HEK293 (cell line): Measurements from ENCODE around the gene POLR2H.

Experiments
- EGR2 ChIP-seq: fragments of 450-650 bp; formaldehyde crosslinking; IDR thresholded peaks from 2 replicates; pipeline ENCODE4 v1.5.1; 2016; ENCODE audit warnings: low read depth, missing biosample characterization, missing genetic modification characterization
- GLIS2 ChIP-seq: fragments of 450-650 bp; formaldehyde crosslinking; IDR thresholded peaks from 2 replicates; pipeline ENCODE4 v1.5.1; 2016; ENCODE audit warnings: missing biosample characterization, missing genetic modification characterization
- KLF10 ChIP-seq: fragments of 450-650 bp; IDR thresholded peaks from 2 replicates; pipeline ENCODE4 v1.5.1; 2018; ENCODE audit warnings: missing biosample characterization, mild to moderate bottlenecking, missing genetic modification characterization
- MZF1 ChIP-seq: fragments of 450-650 bp; formaldehyde crosslinking; IDR thresholded peaks from 2 replicates; pipeline ENCODE4 v1.5.1; 2017; ENCODE audit warnings: missing biosample characterization, missing genetic modification characterization, borderline replicate concordance
- SP2 ChIP-seq: fragments of 450-650 bp; formaldehyde crosslinking; IDR thresholded peaks from 2 replicates; pipeline ENCODE4 v1.5.1; 2016; ENCODE audit warnings: missing biosample characterization, missing genetic modification characterization
- SP3 ChIP-seq: fragments of 450-650 bp; formaldehyde crosslinking; IDR thresholded peaks from 2 replicates; pipeline ENCODE4 v1.5.1; 2016; ENCODE audit warnings: missing biosample characterization, missing genetic modification characterization
- ZBTB8A ChIP-seq: fragments of 450-650 bp; formaldehyde crosslinking; IDR thresholded peaks from 2 replicates; pipeline ENCODE4 v1.5.1; 2016; ENCODE audit warnings: missing biosample characterization, missing genetic modification characterization
- ZFP37 ChIP-seq: fragments of 450-650 bp; formaldehyde crosslinking; IDR thresholded peaks from 2 replicates; pipeline ENCODE4 v1.5.1; 2016; ENCODE audit warnings: missing biosample characterization, missing genetic modification characterization
- ZFP41 ChIP-seq: fragments of 450-650 bp; formaldehyde crosslinking; IDR thresholded peaks from 2 replicates; pipeline ENCODE4 v1.5.1; 2016; ENCODE audit warnings: missing biosample characterization, missing genetic modification characterization, borderline replicate concordance
- ZNF184 ChIP-seq: fragments of 450-650 bp; IDR thresholded peaks from 2 replicates; pipeline ENCODE4 v1.5.1; 2018; ENCODE audit warnings: missing biosample characterization, mild to moderate bottlenecking, missing genetic modification characterization
- ZNF2 ChIP-seq: fragments of 450-650 bp; formaldehyde crosslinking; IDR thresholded peaks from 2 replicates; pipeline ENCODE4 v1.5.1; 2016; ENCODE audit warnings: missing biosample characterization, missing genetic modification characterization
- ZNF335 ChIP-seq: fragments of 450-650 bp; formaldehyde crosslinking; conservative IDR thresholded peaks from 2 replicates; pipeline ENCODE4 v1.5.1; 2016; ENCODE audit warnings: missing biosample characterization, missing genetic modification characterization
- ZNF354C ChIP-seq: fragments of 450-650 bp; formaldehyde crosslinking; IDR thresholded peaks from 2 replicates; pipeline ENCODE4 v1.5.1; 2016; ENCODE audit warnings: missing biosample characterization, missing genetic modification characterization, low read depth, borderline replicate concordance
- ZNF37A ChIP-seq: fragments of 450-650 bp; IDR thresholded peaks from 2 replicates; pipeline ENCODE4 v1.5.1; 2018; ENCODE audit warnings: missing biosample characterization, missing genetic modification characterization
- ZNF394 ChIP-seq: fragments of 450-650 bp; formaldehyde crosslinking; IDR thresholded peaks from 2 replicates; pipeline ENCODE4 v1.5.1; 2016; ENCODE audit warnings: missing biosample characterization, missing genetic modification characterization, mild to moderate bottlenecking, moderate library complexity, borderline replicate concordance
- ZNF426 ChIP-seq: fragments of 450-650 bp; formaldehyde crosslinking; IDR thresholded peaks from 2 replicates; pipeline ENCODE4 v1.5.1; 2017; ENCODE audit warnings: missing biosample characterization, missing genetic modification characterization, mild to moderate bottlenecking, inconsistent platforms, moderate library complexity
- ZNF558 ChIP-seq: fragments of 450-650 bp; formaldehyde crosslinking; IDR thresholded peaks from 2 replicates; pipeline ENCODE4 v1.5.1; 2016; ENCODE audit warnings: missing biosample characterization, missing genetic modification characterization
- ZNF596 ChIP-seq: fragments of 450-650 bp; IDR thresholded peaks from 2 replicates; pipeline ENCODE4 v1.5.0; 2018; ENCODE audit warnings: missing biosample characterization, mild to moderate bottlenecking, missing genetic modification characterization, moderate library complexity
- ZNF626 ChIP-seq: fragments of 450-650 bp; sonication (Bioruptor Pico); formaldehyde crosslinking; IDR thresholded peaks from 2 replicates; pipeline ENCODE4 v1.5.1; 2018; ENCODE audit warnings: missing biosample characterization, missing genetic modification characterization, inconsistent platforms
- ZNF664 ChIP-seq: fragments of 450-650 bp; formaldehyde crosslinking; IDR thresholded peaks from 2 replicates; pipeline ENCODE4 v1.5.1; 2016; ENCODE audit warnings: missing biosample characterization, missing genetic modification characterization
- ZNF707 ChIP-seq: fragments of 450-650 bp; formaldehyde crosslinking; IDR thresholded peaks from 2 replicates; pipeline ENCODE4 v1.5.1; 2016; ENCODE audit warnings: missing biosample characterization, missing genetic modification characterization
- ZNF777 ChIP-seq: fragments of 450-650 bp; formaldehyde crosslinking; IDR thresholded peaks from 2 replicates; pipeline ENCODE4 v1.5.1; 2017; ENCODE audit warnings: missing biosample characterization, missing genetic modification characterization, borderline replicate concordance
- ZSCAN30 ChIP-seq: fragments of 450-650 bp; IDR thresholded peaks from 2 replicates; pipeline ENCODE4 v1.5.1; 2018; ENCODE audit warnings: missing biosample characterization, mild to moderate bottlenecking, missing genetic modification characterization, moderate library complexity
- TF ChIP-seq, protein P1 (sequence below): fragments of 450-650 bp; formaldehyde crosslinking; IDR thresholded peaks from 2 replicates; pipeline ENCODE4 v1.5.1; 2017; ENCODE audit warnings: missing biosample characterization, missing genetic modification characterization
- TF ChIP-seq, protein P2 (sequence below): fragments of 450-650 bp; formaldehyde crosslinking; IDR thresholded peaks from 2 replicates; pipeline ENCODE4 v1.5.1; 2016; ENCODE audit warnings: missing biosample characterization, missing genetic modification characterization
- TF ChIP-seq, protein P3 (sequence below): fragments of 450-650 bp; formaldehyde crosslinking; IDR thresholded peaks from 2 replicates; pipeline ENCODE4 v1.5.1; 2016; ENCODE audit warnings: missing biosample characterization, missing genetic modification characterization
- TF ChIP-seq, protein P4 (sequence below): fragments of 450-650 bp; formaldehyde crosslinking; IDR thresholded peaks from 2 replicates; pipeline ENCODE4 v1.5.1; 2016; ENCODE audit warnings: missing biosample characterization, missing genetic modification characterization
- TF ChIP-seq, protein P5 (sequence below): fragments of 450-650 bp; formaldehyde crosslinking; IDR thresholded peaks from 2 replicates; pipeline ENCODE4 v1.5.1; 2016; ENCODE audit warnings: missing biosample characterization, missing genetic modification characterization
- TF ChIP-seq, protein P6 (sequence below): sonication (generic); formaldehyde crosslinking; IDR thresholded peaks from 2 replicates; pipeline ENCODE4 v1.8.1; 2022; ENCODE audit warnings: mild to moderate bottlenecking, moderate library complexity, missing genetic modification reagents

Gene POLR2H

DNA sequence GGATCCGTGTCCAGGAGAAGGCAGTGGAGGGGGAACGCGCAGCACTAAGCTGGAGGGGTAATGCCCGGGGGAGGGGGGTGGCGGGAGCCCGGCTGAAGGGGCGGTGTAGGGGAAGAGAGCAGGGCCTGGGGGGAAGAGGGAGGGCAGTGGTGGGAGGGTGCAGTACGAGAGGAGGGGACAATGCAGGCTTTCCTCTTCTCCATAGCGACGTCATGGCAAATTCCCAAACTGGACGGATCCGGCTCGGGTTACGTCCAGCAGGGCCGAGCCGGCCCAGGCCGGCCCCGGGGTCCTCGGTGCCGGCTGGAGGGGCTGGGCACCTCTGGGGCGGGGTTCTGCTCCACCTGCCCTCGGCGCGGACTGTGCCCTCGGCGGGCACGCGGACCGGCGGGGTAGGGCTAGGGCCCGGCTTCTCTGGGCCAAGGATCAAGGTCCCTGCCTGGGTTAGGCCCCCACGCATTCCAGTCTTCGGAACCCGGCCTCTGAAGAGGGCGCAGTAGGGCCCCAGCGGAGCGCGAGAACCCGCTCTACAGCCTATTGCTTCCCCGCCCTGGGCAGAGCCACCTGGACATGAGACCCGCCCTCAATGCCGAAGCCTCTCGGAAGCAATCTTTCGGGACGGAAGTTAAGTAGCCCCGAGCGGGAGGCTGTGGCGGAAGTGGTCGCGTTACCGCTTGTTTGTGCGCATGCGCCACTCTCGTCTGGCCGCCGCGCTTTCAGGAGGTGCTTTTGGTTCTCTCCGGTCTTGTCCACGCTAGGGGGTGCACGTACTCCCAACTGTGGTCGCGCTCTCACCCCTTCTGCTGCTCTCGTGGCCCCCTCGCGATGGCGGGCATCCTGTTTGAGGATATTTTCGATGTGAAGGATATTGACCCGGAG lies 1.4 kb downstream of the POLR2H start (continued):
- TF ChIP-seq, protein P1, sequence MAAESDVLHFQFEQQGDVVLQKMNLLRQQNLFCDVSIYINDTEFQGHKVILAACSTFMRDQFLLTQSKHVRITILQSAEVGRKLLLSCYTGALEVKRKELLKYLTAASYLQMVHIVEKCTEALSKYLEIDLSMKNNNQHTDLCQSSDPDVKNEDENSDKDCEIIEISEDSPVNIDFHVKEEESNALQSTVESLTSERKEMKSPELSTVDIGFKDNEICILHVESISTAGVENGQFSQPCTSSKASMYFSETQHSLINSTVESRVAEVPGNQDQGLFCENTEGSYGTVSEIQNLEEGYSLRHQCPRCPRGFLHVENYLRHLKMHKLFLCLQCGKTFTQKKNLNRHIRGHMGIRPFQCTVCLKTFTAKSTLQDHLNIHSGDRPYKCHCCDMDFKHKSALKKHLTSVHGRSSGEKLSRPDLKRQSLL (tag by site-specific recombination): 0 out of 2 replicates have a peak, but pooled peaks have one; percentile 34
- no peak for TF ChIP-seq ZNF354C (tag by site-specific recombination)
- TF ChIP-seq ZFP37 (tag by site-specific recombination): peak; percentile 89; the same call in 1 of the 2 replicates
- 0 out of 2 replicates have a peak, but pooled peaks have one; percentile 3 for TF ChIP-seq EGR2
- peak; percentile 92 for TF ChIP-seq ZBTB8A (tag by site-specific recombination)
- TF ChIP-seq, protein P2, sequence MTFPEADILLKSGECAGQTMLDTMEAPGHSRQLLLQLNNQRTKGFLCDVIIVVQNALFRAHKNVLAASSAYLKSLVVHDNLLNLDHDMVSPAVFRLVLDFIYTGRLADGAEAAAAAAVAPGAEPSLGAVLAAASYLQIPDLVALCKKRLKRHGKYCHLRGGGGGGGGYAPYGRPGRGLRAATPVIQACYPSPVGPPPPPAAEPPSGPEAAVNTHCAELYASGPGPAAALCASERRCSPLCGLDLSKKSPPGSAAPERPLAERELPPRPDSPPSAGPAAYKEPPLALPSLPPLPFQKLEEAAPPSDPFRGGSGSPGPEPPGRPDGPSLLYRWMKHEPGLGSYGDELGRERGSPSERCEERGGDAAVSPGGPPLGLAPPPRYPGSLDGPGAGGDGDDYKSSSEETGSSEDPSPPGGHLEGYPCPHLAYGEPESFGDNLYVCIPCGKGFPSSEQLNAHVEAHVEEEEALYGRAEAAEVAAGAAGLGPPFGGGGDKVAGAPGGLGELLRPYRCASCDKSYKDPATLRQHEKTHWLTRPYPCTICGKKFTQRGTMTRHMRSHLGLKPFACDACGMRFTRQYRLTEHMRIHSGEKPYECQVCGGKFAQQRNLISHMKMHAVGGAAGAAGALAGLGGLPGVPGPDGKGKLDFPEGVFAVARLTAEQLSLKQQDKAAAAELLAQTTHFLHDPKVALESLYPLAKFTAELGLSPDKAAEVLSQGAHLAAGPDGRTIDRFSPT (tag by site-specific recombination): peak; percentile 59
- TF ChIP-seq, protein P3, sequence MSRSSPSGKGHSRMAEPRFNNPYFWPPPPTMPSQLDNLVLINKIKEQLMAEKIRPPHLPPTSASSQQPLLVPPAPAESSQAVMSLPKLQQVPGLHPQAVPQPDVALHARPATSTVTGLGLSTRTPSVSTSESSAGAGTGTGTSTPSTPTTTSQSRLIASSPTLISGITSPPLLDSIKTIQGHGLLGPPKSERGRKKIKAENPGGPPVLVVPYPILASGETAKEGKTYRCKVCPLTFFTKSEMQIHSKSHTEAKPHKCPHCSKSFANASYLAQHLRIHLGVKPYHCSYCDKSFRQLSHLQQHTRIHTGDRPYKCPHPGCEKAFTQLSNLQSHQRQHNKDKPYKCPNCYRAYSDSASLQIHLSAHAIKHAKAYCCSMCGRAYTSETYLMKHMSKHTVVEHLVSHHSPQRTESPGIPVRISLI: no peak
- peak; percentile 69 for TF ChIP-seq SP2 (tag by site-specific recombination)
- no peak for TF ChIP-seq ZNF626 (tag by site-specific recombination)
- 0 out of 2 replicates have a peak, but pooled peaks have one; percentile 14 for TF ChIP-seq ZNF596 (tag by site-specific recombination)
- TF ChIP-seq ZNF335 (tag by site-specific recombination): peak; percentile 80
- no peak for TF ChIP-seq ZNF426 (tag by site-specific recombination)
- TF ChIP-seq SP3 (tag by site-specific recombination): peak; percentile 54
- TF ChIP-seq ZNF184 (tag by site-specific recombination): 0 out of 2 replicates have a peak, but pooled peaks have one; percentile 38
- no peak for TF ChIP-seq ZNF558 (tag by site-specific recombination)
- TF ChIP-seq ZNF777 (tag by site-specific recombination): peak; percentile 43; the same call in 1 of the 2 replicates
- TF ChIP-seq, protein P4, sequence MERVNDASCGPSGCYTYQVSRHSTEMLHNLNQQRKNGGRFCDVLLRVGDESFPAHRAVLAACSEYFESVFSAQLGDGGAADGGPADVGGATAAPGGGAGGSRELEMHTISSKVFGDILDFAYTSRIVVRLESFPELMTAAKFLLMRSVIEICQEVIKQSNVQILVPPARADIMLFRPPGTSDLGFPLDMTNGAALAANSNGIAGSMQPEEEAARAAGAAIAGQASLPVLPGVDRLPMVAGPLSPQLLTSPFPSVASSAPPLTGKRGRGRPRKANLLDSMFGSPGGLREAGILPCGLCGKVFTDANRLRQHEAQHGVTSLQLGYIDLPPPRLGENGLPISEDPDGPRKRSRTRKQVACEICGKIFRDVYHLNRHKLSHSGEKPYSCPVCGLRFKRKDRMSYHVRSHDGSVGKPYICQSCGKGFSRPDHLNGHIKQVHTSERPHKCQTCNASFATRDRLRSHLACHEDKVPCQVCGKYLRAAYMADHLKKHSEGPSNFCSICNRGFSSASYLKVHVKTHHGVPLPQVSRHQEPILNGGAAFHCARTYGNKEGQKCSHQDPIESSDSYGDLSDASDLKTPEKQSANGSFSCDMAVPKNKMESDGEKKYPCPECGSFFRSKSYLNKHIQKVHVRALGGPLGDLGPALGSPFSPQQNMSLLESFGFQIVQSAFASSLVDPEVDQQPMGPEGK: peak; percentile 87
- peak; percentile 51; the same call in 1 of the 2 replicates for TF ChIP-seq ZNF2 (tag by site-specific recombination)
- no peak for TF ChIP-seq ZNF707
- peak; percentile 0; the same call in 1 of the 2 replicates for TF ChIP-seq MZF1 (tag by site-specific recombination)
- TF ChIP-seq, protein P5, sequence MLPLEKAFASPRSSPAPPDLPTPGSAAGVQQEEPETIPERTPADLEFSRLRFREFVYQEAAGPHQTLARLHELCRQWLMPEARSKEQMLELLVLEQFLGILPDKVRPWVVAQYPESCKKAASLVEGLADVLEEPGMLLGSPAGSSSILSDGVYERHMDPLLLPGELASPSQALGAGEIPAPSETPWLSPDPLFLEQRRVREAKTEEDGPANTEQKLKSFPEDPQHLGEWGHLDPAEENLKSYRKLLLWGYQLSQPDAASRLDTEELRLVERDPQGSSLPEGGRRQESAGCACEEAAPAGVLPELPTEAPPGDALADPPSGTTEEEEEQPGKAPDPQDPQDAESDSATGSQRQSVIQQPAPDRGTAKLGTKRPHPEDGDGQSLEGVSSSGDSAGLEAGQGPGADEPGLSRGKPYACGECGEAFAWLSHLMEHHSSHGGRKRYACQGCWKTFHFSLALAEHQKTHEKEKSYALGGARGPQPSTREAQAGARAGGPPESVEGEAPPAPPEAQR (tag by site-specific recombination): no peak
- peak; percentile 98 for TF ChIP-seq GLIS2 (tag by site-specific recombination)
- peak; percentile 52 for TF ChIP-seq KLF10 (tag by site-specific recombination)
- peak; percentile 80 for TF ChIP-seq ZSCAN30 (tag by site-specific recombination)
- TF ChIP-seq, protein P6, sequence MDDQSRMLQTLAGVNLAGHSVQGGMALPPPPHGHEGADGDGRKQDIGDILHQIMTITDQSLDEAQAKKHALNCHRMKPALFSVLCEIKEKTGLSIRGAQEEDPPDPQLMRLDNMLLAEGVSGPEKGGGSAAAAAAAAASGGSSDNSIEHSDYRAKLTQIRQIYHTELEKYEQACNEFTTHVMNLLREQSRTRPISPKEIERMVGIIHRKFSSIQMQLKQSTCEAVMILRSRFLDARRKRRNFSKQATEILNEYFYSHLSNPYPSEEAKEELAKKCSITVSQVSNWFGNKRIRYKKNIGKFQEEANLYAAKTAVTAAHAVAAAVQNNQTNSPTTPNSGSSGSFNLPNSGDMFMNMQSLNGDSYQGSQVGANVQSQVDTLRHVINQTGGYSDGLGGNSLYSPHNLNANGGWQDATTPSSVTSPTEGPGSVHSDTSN (CRISPR knock-in tag): peak; percentile 69; the same call in 1 of the 2 replicates
- no peak for TF ChIP-seq ZNF664 (tag by site-specific recombination)
- no peak for TF ChIP-seq ZNF37A (tag by site-specific recombination)
- no peak for TF ChIP-seq ZFP41 (tag by site-specific recombination)
- peak; percentile 9; the same call in 1 of the 2 replicates for TF ChIP-seq ZNF394 (tag by site-specific recombination)
